Measurements from ENCODE around the gene IER2.

DNA sequence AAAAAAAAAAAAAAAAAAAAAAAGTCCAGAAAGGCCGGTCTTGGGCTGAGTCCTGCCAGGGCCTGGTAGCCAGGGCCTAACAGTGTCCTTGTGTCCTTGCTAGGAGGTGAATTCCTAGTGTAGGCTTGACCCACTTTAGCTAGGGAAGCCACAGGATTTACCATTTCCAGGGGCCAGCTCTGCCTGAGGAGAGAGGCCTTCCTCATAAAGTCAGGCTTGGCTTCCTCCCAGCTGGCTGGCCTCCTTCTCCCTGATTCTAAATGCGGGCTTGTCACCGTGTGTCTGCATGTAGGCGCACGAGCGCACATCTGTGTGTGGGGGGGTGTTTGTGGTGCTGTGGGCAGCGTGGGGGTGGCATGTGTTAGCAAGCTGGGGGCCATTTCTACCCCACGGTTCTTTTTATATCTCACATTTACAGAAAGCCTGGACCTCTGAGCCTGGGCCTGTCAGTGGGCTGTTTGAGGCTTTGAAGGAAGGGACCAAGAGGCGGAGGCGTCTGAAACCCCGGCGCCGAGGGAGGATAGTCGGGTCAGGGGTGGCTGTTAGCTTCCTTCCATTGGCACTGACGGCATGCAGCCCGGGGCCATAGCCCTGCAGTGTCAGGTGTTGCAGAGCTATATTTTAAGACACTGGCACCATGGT lies 31.7 kb downstream of the IER2 start:
- TF ChIP-seq EP300 (IDR thresholded peaks at IDR 0.05) (no peak), POLR2AphosphoS5 (IDR thresholded peaks at IDR 0.05) (no peak)
